ENCODE results near the gene SURF1.
"Not testable (repeated sequence)": the region's sequence is repeated elsewhere in the genome, so short reads cannot be mapped to it uniquely, and the experiment has no call there.

Gene SURF1, protein sequence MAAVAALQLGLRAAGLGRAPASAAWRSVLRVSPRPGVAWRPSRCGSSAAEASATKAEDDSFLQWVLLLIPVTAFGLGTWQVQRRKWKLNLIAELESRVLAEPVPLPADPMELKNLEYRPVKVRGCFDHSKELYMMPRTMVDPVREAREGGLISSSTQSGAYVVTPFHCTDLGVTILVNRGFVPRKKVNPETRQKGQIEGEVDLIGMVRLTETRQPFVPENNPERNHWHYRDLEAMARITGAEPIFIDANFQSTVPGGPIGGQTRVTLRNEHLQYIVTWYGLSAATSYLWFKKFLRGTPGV

DNA sequence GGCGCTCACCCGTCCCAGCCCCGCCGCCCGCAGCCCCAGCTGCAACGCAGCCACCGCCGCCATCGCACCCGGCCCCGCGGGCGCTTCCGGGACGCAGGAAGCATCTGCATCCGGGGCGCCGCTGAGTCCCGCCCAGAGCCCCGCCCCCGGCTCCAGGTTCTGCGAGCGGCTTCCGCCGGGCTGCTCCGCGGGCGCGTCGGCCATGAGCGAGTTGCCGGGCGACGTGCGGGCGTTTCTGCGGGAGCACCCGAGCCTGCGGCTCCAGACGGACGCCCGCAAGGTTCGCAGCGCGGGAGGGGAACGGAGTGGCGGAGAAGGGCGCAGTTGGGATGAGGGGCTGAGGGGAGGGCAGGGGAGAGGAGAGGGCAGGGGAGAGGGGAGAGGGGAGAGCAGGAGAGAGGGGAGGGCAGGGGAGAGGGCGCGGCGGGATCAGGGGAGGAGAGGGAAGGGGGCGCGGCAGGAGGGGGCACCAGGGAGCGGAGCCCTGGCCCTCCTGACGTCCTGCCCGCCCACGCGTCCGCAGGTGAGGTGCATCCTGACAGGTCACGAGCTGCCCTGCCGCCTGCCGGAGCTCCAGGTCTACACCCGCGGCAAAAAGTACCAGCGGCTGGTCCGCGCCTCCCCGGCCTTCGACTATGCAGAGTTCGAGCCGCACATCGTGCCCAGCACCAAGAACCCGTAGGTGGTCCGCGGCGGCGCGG, at the start of gene SURF1, which contains the start of gene SURF2:
Gene SURF1 (minus strand): TSS at position 97 of the 701 bp plus-strand sequence. CDS start 34 bp downstream, at position 63.
Gene SURF2 (plus strand): TSS at position 160 of the 701 bp plus-strand sequence. CDS start 43 bp downstream, at position 203.
- in situ Hi-C loops (cut with MboI; ENCODE audit: low sequenced_read_pairs), result no loop called here

DNA sequence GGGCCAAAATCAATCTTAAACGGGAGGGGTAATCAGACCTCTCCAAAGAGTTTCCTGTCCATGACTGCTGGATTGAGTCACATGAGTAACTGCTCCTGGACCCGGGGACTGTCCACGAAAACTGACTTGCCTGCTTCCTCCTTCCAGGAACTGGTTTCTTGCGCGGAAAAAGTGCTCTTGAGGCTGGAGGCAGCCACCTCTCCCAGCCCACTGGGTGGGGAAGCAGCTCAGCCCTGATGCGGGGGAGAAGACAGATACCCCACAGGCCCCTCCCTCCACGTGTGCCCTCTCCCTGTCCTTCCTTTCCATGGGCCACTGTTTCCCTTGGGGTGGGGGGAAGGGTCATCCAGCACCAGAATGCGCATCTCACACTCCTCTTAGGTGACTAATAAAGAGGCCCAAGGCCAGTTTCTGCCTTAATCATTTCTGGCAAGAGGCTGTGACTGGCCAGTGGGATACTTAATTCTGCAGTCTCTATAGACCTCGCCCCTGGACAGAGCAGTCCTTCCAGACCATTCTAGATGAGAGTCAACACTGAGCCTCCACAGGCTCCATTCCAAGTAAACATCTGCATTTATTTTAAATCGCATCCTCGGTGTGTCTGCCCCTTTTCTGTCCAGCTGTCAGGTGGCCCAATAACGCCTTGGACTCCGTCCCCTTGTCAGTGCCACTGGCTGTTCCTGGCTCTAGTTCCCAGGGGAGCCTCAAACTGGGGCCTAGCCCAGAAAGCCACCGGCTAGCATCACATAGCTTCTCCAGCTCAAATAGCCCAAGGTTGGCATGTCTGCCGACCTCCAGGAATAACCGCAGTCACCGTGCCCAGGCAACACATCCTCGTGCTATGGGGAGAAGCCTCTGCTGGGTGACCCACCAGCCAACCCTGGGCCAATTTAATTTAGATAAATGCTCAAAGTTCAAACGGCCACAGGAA, 49.5 kb upstream of the SURF1 start:
- in situ Hi-C loops (cut with MboI; ENCODE audit: low sequenced_read_pairs), result no loop called here

DNA sequence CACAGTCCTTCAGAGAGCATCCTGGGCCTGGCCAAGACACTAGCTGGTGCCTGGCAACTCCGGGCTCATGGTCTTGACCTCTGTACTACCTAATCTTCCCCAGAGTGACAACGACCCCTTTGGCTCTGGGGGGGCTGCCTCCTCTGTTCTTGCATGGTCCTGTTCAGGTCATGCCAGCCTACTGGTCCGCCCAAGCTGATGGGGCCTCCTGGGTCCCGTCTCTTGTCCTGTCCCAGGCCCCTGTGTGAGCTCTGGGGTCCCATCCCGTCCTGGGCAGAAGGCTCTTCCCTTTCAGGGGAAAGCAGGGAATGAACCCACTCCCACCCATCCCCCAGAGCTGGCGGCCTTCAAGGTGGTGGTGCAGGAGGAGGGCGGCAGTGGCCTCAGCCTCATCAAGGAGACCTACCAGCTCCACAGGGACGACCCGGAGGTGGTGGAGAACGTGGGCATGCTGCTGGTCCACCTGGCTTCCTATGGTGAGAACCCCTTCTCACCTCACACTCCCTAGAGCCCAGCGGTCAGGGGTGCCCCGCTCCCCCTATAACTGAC, 48.2 kb upstream of the SURF1 start:
- in situ Hi-C loops (cut with MboI; ENCODE audit: low sequenced_read_pairs), result no loop called here

DNA sequence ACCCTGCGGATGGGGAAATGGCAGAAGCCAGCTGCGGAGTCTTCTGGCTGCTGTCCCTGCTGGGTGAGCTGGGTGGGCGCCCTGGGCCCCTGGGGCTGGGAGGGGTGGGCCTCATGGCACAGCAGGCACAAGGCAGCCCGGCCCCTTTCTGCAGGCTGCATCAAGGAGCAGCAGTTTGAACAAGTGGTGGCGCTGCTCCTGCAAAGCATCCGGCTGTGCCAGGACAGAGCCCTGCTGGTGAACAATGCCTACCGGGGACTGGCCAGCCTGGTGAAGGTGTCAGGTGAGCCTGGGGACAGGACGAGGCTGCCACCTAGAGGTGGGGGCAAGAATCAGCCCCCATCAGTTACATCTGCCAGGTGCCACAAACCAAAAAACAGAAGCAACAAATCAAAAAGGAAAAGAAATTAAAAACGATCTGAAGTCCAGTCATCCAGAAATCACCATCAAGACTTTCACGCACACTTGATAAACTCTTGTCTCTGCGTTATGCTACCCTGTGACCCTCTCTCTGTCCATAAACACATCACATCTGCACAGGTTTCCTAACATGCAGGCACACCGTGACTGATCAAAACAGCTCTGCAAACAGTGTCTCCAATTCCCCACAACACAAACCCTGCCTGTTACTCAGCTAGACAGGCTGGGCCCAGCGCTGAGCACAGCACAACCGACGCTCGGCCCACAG, 47.6 kb upstream of the SURF1 start:
- in situ Hi-C loops (cut with MboI; ENCODE audit: low sequenced_read_pairs), result no loop called here

DNA sequence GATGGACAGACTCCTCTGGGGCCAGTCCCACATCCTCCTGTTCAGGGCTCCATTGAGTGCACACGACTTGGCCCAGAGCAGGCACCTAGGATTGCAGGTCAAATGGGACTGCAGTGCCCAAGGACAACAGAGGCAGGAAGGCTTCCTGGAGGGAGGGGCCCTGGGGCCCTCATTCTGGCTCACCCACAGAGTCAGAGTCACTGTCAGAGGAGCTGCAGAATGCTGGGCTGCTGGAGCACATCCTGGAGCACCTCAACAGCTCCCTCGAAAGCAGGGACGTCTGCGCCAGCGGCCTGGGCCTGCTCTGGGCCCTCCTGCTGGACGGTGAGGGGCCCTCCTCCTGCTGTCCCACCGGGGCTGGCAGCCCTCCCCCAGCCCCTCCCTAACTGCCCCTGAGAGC, 46.4 kb upstream of the SURF1 start:
- in situ Hi-C loops (cut with MboI; ENCODE audit: low sequenced_read_pairs), result no loop called here

DNA sequence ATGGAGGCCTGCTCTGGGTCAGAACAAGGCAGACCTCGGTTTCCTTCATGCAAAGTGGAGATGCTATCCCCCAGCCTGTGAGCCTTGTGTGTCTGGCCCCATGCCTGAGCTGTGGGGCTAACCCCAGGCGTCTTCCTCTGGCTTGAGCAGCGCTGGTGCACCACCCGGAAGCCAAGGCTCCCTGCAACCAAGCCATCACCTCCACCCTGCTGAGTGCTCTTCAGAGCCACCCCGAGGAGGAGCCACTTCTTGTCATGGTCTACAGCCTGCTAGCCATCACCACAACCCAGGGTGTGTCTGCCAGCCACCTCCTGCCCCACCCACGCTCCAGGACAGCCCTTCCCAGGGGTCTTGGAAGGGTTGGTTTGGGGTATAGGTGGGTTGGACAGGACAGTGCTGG, 45.3 kb upstream of the SURF1 start:
- in situ Hi-C loops (cut with MboI; ENCODE audit: low sequenced_read_pairs), result no loop called here

DNA sequence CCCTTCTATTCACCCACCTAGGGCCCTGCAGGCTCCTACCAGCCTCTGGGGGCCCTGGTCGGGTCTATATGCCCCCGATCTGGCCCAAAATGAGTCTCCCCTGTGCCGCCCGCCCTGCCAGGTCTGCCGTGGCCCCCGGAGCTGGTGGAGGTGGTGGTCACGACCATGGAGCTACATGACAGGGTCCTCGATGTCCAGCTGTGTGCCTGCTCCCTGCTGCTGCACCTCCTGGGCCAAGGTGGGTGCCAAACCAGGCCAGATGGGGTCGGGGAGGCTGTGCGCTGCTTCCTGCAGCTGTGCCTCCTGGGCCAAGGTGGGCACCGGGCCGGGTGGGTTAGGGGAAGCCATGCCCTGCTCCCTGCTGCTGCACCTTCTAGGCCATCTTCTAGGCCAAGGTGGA, 44.0 kb upstream of the SURF1 start:
- in situ Hi-C loops (cut with MboI; ENCODE audit: low sequenced_read_pairs), result no loop called here

DNA sequence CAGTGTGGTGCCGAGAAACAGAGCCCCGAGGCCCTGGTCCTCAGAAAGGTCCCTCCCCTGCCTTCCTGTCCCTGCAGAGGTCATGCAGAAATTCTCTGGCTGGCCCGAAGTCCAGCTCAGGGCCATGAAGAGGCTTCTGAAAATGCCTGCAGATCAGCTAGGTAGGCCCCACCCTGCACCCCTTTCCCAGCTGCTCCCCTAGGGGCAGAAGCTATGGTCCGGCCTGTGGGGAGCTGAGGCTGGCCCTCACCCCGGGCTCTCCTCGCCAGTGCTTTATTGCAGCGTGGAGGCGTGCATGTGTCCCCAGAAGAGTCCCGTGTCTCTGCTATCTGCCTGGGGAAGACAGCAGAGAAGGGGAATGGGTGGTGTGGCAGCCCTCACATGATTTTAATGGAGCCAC, 41.6 kb upstream of the SURF1 start:
- in situ Hi-C loops (cut with MboI; ENCODE audit: low sequenced_read_pairs), result no loop called here

DNA sequence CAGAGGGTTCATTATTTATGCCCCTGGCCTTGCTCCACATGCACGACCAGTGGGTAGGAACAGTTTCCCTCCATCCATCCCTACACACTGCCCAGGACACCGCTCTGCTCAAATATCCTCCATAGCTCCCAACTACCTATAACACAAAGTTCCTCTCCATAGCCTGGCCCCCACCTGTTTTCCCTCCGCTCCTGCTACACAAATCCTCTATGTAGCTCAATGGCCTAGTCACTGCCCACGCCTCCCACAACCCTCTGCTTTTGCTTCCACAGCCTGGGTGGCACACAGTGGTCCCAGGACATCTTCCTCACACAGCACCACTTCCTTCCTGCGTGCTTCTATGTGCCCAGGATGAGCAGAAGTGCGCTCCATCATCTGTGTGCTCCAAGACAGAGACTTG, 41.1 kb upstream of the SURF1 start:
- in situ Hi-C loops (cut with MboI; ENCODE audit: low sequenced_read_pairs), result no loop called here

DNA sequence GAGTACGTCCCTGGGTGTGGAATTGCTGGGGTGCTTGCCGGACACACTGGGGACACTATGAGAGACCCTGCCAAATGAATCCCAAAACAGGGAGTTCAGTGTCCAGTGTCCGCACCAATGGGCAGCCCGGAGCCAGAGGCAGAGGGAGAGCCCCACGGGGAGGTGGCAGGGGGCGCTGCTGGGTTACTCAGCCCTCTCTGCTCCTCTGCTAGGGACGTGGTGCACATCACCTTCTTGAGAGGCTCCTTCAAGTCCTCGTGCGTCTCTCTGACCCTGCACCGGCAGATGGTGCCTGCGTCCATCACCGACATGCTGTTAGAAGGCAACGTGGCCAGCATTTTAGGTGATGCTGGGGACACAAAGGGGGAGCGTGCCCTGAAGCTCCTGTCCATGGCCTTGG, 40.7 kb upstream of the SURF1 start:
- in situ Hi-C loops (cut with MboI; ENCODE audit: low sequenced_read_pairs), result no loop called here

DNA sequence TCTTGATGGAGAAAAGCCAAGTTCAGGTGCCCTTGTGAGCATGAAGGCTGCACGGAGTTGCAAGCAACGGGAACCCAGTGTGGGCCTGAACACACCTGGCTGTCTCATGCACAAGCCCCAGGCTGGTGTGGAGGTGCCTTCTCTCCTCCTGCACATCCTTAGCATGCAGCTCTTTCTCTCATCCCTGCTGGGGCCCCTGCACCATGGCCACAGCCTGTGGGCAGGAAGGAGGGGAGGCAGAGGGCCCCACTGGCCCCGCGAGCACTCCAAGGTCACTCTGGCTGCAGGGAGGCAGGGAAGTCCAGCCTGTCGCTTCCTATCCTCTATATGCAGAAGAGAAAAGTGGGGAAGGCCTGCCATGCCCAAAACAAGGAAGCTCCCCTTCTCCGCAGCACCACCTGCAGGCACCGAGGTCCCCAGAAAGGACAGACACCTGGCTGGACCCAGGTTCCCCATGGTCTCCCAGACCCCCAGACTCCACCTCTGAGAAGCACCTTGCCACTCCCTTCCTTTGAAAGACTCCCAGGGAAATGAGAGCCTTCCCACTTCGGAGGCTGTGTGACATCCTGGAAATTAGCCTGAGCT, 38.5 kb upstream of the SURF1 start:
- in situ Hi-C loops (cut with MboI; ENCODE audit: low sequenced_read_pairs), result no loop called here

DNA sequence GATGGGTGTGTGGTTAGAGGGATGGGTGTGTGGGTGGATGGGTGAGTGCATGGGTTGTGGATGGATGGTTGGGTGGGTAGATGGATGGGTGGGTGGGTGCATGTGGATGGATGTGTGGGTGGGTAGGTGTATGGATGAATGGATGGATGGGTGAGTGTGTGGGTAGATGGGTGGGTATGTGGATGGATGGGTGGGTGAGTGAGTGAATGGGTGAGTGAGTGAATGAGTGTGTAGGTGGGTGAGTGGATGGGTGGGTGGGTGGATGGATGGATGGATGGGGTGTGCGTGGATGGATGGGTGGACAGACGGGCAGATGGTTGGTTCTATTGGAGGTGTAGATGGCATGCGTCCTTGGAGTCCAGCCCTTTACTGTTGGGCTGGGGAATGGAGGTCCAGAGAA, 37.1 kb upstream of the SURF1 start:
- in situ Hi-C loops (cut with MboI; ENCODE audit: low sequenced_read_pairs), result no loop called here

DNA sequence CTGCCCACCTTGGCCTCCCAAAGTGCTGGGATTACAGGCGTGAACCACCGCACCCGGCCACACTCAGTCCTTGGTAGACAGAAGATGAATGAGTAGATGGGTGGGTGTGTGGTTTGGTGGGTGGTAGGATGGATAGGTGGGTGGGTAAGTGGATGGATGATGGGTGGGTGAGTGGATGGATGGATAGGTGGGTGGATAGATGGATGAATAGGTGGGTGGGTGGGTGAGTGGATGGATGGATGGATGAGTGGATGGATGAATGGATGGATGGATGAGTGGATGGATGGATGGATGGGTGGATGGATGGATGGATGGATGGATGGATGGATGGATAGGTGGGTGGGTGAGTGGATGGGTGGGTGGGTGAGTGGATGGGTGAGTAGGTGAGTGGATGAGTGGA, 36.0 kb upstream of the SURF1 start:
- in situ Hi-C loops (cut with MboI; ENCODE audit: low sequenced_read_pairs), result not testable (repeated sequence)

DNA sequence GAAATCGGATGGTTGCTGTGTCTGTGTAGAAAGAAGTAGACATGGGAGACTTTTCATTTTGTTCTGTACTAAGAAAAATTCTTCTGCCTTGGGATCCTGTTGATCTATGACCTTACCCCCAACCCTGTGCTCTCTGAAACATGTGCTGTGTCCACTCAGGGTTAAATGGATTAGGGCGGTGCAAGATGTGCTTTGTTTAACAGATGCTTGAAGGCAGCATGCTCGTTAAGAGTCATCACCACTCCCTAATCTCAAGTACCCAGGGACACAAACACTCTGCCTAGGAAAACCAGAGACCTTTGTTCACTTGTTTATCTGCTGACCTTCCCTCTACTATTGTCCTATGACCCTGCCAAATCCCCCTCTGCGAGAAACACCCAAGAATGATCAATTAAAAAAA, 35.2 kb upstream of the SURF1 start:
- in situ Hi-C loops (cut with MboI; ENCODE audit: low sequenced_read_pairs), result not testable (repeated sequence)

DNA sequence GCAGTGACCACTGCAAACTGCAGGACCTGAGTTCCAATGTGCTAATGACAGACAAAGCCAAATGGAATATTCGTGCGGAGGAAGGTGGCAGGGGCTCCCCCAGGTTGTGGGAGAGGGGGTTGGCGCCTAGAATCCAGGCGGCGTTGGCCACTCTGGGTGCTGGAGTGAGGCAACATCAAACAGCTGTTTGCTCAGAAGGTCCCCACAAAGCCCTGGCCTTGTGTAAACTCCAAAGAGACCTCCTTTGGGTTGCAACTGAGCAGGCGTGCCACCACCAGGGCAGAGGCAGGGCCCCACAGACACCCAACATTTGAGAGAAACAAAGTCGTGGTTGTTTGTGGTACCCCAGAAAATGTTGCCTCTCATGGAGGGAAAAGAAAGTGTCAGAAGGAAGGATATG, 34.4 kb upstream of the SURF1 start:
- in situ Hi-C loops (cut with MboI; ENCODE audit: low sequenced_read_pairs), result no loop called here

DNA sequence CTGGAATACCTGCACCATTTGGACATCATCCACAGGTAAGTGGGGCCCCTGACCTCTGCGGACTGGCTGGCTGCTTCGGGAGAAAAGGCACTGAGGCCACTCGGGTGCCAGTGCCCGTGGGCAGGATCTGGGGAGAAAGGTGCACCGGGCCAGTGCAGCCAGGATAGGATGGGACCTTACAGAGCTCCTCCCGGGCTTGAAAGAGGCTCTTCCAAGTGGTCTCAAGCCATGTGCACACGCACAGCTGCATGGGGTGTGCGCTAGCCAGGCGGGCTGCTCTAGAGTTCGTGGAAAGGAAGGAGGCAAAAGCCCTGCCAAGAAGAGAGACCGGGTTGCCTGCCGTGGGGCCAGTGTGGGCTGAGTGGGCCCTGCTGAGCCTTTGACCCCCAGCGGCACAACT, 33.3 kb upstream of the SURF1 start:
- in situ Hi-C loops (cut with MboI; ENCODE audit: low sequenced_read_pairs), result no loop called here

DNA sequence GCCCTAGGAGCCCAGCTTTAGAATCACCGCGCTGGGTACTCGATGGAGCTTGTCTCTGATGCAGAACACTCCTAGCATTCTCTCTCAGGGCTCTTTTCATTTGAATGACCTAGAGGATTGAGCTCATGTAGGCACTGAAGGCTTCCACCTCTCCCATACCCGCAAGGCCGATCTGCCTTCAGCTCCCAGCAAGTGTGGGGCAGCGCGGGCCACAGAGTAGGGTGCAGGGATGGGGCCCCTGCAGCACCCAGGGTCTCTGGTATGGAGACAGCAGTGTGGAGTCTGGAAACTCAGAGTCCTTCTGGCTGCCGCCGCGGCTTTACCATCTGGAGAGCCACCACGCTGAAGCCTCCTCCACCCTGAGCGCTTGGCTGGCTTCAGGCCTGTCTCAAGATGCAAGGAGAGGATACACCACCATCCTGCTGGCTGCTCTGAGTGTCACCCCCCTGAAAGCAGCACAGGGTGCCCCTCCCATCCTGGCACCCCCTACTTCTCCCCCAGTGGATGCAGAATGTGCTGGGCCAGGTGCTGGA, 32.8 kb upstream of the SURF1 start:
- in situ Hi-C loops (cut with MboI; ENCODE audit: low sequenced_read_pairs), result no loop called here

DNA sequence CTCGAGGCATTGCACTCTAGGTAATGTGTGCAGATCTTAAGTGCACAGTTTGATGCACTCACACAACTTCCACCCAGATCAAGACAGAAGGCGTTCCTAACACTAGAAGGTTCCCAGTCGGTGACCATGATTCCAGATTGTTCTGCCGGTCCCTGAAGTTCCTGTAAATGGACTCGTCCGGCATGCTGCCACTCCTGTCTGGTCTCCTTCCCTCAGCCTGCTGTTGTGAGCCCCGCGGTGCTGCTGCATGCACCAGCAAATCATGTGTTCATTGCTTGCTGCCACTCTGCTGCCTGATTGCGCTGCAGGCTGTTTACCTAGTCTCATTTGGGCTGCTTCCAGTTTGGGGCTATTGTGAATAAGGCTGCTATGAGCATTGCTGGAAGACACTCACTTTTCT, 31.4 kb upstream of the SURF1 start:
- in situ Hi-C loops (cut with MboI; ENCODE audit: low sequenced_read_pairs), result no loop called here

DNA sequence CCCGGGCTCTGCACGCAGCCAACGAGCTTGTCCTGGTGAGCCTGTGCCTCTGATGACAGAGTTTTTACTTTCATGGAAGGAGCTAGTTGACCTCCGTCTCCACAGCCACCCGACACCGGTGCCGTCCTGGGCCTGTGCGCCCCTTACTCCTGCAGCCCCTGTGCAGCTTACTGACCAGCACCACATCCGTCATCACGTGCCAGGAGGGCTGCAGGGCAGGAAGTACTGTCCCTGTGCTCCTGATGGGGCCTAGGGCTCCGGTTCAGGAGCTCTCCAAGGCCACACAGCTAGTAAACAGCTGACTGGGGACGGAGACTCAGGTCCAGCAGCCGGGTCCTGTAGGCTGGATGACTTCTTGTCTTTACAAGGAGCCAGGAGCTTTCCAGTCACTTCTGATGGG, 30.1 kb upstream of the SURF1 start:
- in situ Hi-C loops (cut with MboI; ENCODE audit: low sequenced_read_pairs), result no loop called here

DNA sequence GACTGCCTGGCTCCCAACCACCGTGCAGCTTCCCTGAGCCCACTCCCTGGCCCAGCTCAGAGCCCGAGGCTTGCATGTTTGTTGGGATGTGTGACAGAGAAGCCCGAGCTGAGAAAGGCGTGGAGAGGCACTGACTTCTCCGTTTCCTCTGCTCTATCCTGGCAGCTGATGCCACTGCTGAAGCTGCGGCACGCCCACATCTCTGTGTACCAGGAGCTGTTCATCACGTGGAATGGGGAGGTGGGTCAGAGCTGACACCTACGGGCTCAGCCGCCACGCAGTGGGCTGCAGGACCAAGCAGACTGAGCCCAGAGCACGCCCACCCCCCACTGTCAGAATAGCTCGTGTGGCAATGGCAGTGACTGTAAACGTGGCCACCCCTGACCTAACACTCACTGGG, 29.2 kb upstream of the SURF1 start:
- in situ Hi-C loops (cut with MboI; ENCODE audit: low sequenced_read_pairs), result no loop called here

Measured in HL-60/S4 (cell line).